Kidney (tissue), 14 donors: Measurements from ENCODE around the gene CACTIN. TPM values are rescaled to one million over a fixed set of nuclear protein-coding genes. Genes with fewer than 3 reads are reported as not detected.

ENCODE experiments used
- DNase-seq, 5 donors: peaks; one replicate each; pipeline ENCODE4 v3.0.0-alpha.2; 2013 to 2020
- FAIRE-seq: peaks from 2 replicates; lab custom pipeline; 2012; peaks lifted over from hg19 to GRCh38; lab: Jason Lieb, UNC
- H3K27ac ChIP-seq, 2 donors: one replicate each; pipeline ENCODE4 v1.7.0; 2013; ENCODE audit warnings: low read depth in 2 of 2, low read length in 2 of 2, inconsistent platforms in 1 of 2
- H3K27me3 ChIP-seq: one replicate; pipeline ENCODE4 v1.7.1; 2013; ENCODE audit warnings: low read length, inconsistent platforms; ENCODE audit not compliant: control insufficient read depth, insufficient read depth
- H3K36me3 ChIP-seq, 3 donors: one replicate each; pipeline versions ENCODE4 v1.7.0 to v1.7.1; 2013; ENCODE audit warnings: low read length in 3 of 3, control low read depth in 1 of 3, inconsistent platforms in 1 of 3; ENCODE audit not compliant: insufficient read depth in 3 of 3, control insufficient read depth in 2 of 3
- H3K4me1 ChIP-seq, 3 donors: one replicate each; pipeline versions ENCODE4 v1.7.0 to v1.7.1; 2013; ENCODE audit warnings: low read length in 3 of 3, inconsistent platforms in 1 of 3, low read depth in 1 of 3; ENCODE audit not compliant: control insufficient read depth in 2 of 3, insufficient read depth in 2 of 3
- H3K4me3 ChIP-seq, 3 donors: one replicate each; pipeline versions ENCODE4 v1.7.0 to v1.8.1; 2013; ENCODE audit warnings: low read length in 3 of 3, control low read depth in 1 of 3, inconsistent platforms in 1 of 3
- H3K9ac ChIP-seq, 3 donors: one replicate each; pipeline versions ENCODE4 v1.7.0 to v1.7.1; 2013; ENCODE audit warnings: low read length in 3 of 3, control low read depth in 1 of 3, inconsistent platforms in 1 of 3
- H3K9me3 ChIP-seq, 3 donors: one replicate each; pipeline versions ENCODE4 v1.7.0 to v1.7.1; 2013; ENCODE audit warnings: low read length in 3 of 3, control low read depth in 1 of 3, inconsistent platforms in 1 of 3; ENCODE audit not compliant: control insufficient read depth in 2 of 3, insufficient read depth in 1 of 3
- intact Hi-C: fragments of 100-400 bp; cut with DNase I; formaldehyde crosslinking; loops from one replicate; pipeline ENCODE4 v1.11.1; 2022
- polyA plus RNA-seq: library from polyadenylated mRNA; stranded (reverse); fragments of 350-450 nt; fragmentation: Illumina TruSeq; extraction: RNeasy Lipid Tissue Mini Kit (QIAGEN cat#74804); gene quantifications from one replicate; pipeline ENCODE4 v1.2.3, GENCODE V29; 2014; ENCODE audit warnings: low read depth, low replicate concordance; ENCODE audit not compliant: insufficient read depth
- total RNA-seq: library from RNA; stranded (reverse); fragmentation: NEBNext Ultra II Directional; extraction: Animal tissue kit (Norgen Biotek cat#: 25700); gene quantifications from one replicate; pipeline ENCODE4 v1.2.1, GENCODE V29; 2021
- TF ChIP-seq, protein P1 (sequence below): IDR thresholded peaks from 3 replicates; pipeline ENCODE4 v1.5.1; 2012; ENCODE audit warnings: mild to moderate bottlenecking, moderate library complexity, borderline replicate concordance; ENCODE audit not compliant: insufficient read depth; ENCODE audit errors: extremely low read depth
- donor health status: control.
- donor health status: control.
- donor health status: control.
- donor health status: control.
- donor health status: control.
- donor health status: DM: yes; HTN: yes; CAD: no.
- donor health status: Normal renal cell carcinoma (clear cell type).

The CACTIN gene
- total and polyA plus RNA-seq, 2 donors from 2014 or later, result 11.6 to 23.9 TPM

DNA sequence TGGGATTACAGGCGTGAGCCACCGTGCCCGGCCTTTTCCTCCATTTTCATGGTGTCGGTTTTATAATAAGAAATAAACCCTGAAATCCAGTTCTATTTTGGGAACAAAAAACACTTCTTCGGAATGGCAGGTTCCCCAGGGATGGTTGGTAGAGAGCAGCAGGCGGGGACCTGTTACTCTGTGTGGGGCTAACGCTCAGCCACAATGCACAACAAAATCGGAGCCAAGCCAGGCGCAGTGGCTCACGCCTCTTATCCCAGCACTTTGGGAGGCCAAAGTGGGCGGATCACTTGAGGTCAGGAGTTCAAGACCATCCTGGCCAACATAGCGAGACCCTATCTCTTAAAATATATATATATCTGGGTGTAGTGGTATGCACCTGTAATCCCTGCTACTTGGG is 25.6 kb downstream of the CACTIN start:
- Histone ChIP-seq H3K9ac (no peak overlapping the region), H3K36me3 (no peaks in the 10 kb centered on the region), H3K9me3 (peaks cover 0 to 2% (median 0%) of the 10 kb centered on the region in 3 donors), H3K4me3 (no peak overlapping the region), H3K27me3 (peaks cover 9% of the 10 kb centered on the region), H3K27ac (no peak overlapping the region), H3K4me1 (peaks cover 4 to 19% (median 12%) of the 10 kb centered on the region in 3 donors)
- DNase-seq (no peak), FAIRE-seq (no peak)
- intact Hi-C loops, result no loop called here
- TF ChIP-seq, protein P1, sequence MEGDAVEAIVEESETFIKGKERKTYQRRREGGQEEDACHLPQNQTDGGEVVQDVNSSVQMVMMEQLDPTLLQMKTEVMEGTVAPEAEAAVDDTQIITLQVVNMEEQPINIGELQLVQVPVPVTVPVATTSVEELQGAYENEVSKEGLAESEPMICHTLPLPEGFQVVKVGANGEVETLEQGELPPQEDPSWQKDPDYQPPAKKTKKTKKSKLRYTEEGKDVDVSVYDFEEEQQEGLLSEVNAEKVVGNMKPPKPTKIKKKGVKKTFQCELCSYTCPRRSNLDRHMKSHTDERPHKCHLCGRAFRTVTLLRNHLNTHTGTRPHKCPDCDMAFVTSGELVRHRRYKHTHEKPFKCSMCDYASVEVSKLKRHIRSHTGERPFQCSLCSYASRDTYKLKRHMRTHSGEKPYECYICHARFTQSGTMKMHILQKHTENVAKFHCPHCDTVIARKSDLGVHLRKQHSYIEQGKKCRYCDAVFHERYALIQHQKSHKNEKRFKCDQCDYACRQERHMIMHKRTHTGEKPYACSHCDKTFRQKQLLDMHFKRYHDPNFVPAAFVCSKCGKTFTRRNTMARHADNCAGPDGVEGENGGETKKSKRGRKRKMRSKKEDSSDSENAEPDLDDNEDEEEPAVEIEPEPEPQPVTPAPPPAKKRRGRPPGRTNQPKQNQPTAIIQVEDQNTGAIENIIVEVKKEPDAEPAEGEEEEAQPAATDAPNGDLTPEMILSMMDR, result no peak

DNA sequence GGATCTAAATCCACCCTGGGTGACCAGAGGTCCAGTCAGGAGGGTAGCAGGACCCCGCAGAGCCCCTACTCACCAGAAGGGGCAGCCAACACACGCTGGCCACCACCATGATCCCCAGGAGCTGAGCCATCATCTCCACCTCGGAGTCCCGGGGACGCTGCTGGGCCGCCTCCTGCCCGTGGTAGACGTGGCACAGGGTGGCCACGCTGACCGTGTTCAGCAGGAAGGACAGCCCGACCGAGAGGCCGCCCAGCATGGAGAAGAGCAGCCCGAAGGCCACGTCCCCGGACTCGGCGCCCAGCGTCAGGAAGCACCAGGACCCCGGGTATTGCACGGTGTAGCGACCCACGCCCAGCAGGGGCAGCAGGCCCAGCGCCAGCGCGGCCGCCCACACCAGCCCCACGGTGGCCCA is 26.8 kb downstream of the CACTIN start:
- FAIRE-seq (no peak), DNase-seq (no peak)
- no peaks in the 10 kb centered on the region for H3K9me3 ChIP-seq
- TF ChIP-seq, protein P1, result no peak
- no peak overlapping the region for H3K27ac ChIP-seq
- H3K9ac ChIP-seq, result no peak overlapping the region
- no peaks in the 10 kb centered on the region for H3K36me3 ChIP-seq
- H3K4me1 ChIP-seq, result peaks cover 0 to 11% (median 8%) of the 10 kb centered on the region in 3 donors
- intact Hi-C loops, result no loop called here
- H3K4me3 ChIP-seq, result no peak overlapping the region
- H3K27me3 ChIP-seq, result no peaks in the 10 kb centered on the region

DNA sequence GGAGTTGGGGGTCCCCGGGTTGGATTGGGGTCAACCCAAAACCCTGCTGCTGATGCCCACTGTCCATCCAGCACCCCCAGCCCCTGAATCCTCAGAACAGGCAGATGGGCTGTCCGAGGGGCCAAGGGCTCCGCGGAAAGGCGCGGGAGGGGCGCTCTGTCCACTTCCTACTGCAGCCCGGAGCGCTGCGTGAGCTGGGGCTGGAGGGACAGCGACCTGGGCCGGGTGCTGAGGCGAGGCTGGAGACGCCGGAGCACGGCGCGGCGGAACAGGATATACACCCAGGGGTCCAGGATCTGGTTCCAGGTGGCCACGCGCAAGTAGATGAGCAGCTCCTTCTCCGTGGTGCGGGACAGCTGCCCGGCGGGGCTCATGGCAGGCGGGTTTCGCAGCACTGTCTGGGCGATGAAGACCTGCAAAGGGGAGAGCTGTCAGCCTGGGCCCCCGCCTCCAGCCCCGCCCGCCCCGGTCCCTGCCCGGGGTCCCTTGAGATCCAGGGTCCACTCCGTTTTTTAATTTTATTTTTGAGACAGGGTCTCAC is 31.0 kb downstream of the CACTIN start:
- Histone ChIP-seq H3K9ac (no peak overlapping the region), H3K4me1 (no peaks in the 10 kb centered on the region), H3K27me3 (no peaks in the 10 kb centered on the region), H3K36me3 (no peaks in the 10 kb centered on the region), H3K9me3 (no peaks in the 10 kb centered on the region), H3K4me3 (no peak overlapping the region), H3K27ac (no peak overlapping the region)
- no peak for DNase-seq
- intact Hi-C loops, result no loop called here
- FAIRE-seq, result no peak
- TF ChIP-seq, protein P1, result no peak

DNA sequence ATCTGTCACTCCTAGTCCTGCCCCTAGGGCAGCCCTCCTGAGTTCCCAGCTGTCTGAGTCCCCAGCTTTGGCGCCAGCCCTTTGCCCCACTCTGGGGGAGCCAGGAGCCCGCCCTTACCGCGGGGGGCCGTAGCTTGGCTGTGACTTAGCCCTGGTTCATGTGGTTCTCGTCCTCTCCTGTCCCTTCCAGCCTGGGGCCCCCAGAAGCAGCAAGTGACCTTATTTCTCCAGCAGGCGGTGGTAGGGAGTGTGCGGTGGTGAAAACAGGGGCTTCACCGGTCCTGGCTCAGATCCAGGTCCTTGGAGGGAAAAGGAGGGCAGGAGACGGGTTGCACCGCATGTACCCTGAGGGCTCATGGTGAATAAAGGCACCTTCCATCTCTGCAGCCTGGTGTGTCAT is 33.4 kb downstream of the CACTIN start:
- no peak overlapping the region for H3K9ac ChIP-seq
- H3K27ac ChIP-seq, result no peak overlapping the region
- H3K4me3 ChIP-seq, result no peak overlapping the region
- intact Hi-C loops, result no loop called here
- no peak for FAIRE-seq
- TF ChIP-seq, protein P1, result no peak
- no peaks in the 10 kb centered on the region for H3K9me3 ChIP-seq
- H3K27me3 ChIP-seq, result no peaks in the 10 kb centered on the region
- H3K36me3 ChIP-seq, result no peaks in the 10 kb centered on the region
- H3K4me1 ChIP-seq, result no peaks in the 10 kb centered on the region
- no peak for DNase-seq
